Activated CD8-positive, alpha-beta memory T cell treated with anti-CD3 and anti-CD28 coated beads for 48 hours (primary cell): ENCODE data around the gene C12orf57.

Experiments
- DNase-seq, 3 experiments: peaks; one replicate each; pipeline ENCODE4 v3.0.0-alpha.2; 2020; ENCODE audit warnings: low read depth in 2 of 3, low spot score in 2 of 3

Gene C12orf57

GRCh38 chr12:6987956-6988553 lies 44.2 kb downstream of the C12orf57 start:
- no peak for DNase-seq
